Measurements from ENCODE around the gene GRIK3.

GRIK3 gene

GRCh38 chr1:36944883-36945282 is 89.4 kb downstream of the GRIK3 start:
- Mint-ChIP-seq H3K4me3 (no peak overlapping the region), H3K36me3 (ENCODE audit: low read depth) (no peaks in the 10 kb centered on the region), H3K4me1 (ENCODE audit: low read depth) (no peaks in the 10 kb centered on the region), H3K27me3 (ENCODE audit: low read depth) (no peaks in the 10 kb centered on the region), H3K9me3 (no peaks in the 10 kb centered on the region), H3K27ac (no peak overlapping the region)
- no peak for DNase-seq (ENCODE audit: low spot score)

DNA sequence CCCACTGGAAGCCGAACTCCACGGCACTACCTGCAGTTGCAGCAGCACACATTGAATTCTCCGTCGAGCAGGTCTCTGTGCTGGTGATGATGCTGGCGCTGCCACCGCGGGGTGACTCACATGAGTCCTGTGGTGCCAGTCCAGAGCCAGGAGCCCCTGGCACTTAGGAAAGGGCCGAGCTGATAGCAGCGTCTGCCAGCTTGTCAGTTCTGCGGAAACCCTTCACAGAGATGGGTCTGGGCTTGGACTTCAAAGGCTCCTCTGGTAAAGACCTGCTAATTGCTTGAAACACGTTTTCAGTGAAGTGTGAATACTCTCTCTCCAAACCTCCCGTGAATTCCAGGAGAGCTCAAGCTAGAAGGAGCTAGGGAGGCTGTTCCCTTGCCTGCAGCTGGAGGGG is 92.2 kb downstream of the GRIK3 start:
- Mint-ChIP-seq H3K4me3 (no peak overlapping the region), H3K4me1 (ENCODE audit: low read depth) (no peaks in the 10 kb centered on the region), H3K27ac (no peak overlapping the region), H3K27me3 (ENCODE audit: low read depth) (no peaks in the 10 kb centered on the region), H3K36me3 (ENCODE audit: low read depth) (no peaks in the 10 kb centered on the region), H3K9me3 (no peaks in the 10 kb centered on the region)
- DNase-seq (ENCODE audit: low spot score) = no peak

DNA sequence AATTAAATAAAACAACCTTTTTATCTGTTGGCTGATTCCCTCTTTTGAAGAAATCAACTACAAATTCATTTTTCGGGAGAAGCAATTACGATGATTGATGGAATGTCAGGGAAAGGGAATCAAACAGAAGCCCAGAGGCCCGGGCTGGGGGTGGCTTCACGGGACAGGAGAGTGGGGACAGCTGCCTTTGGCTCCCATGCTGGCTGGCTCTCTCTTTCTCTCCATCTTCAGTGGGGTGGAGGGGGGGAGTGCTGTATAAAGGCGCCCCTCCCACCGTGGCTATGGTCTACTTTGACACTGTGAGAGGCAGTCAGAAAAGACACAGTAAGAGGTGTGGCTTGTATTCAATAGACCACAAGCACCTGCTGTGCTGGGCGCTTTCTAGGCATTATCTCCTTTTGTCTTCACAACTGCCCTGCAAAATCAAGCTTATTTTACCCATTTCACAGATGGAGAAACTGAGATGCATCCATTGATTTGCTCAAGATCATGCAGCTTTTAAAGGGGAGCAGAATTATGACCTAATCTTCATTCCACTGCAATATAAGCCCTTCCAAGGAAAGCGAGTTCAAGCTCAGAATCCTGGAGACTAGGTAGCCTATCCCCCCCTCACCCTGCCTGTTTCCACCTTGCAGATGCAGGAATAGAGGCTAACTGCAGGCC is 92.9 kb downstream of the GRIK3 start:
- no peak overlapping the region for H3K4me3 Mint-ChIP-seq
- no peaks in the 10 kb centered on the region for H3K27me3 Mint-ChIP-seq (ENCODE audit: low read depth)
- H3K27ac Mint-ChIP-seq = no peak overlapping the region
- H3K4me1 Mint-ChIP-seq (ENCODE audit: low read depth) = no peaks in the 10 kb centered on the region
- no peak for DNase-seq (ENCODE audit: low spot score)
- no peaks in the 10 kb centered on the region for H3K36me3 Mint-ChIP-seq (ENCODE audit: low read depth)
- no peaks in the 10 kb centered on the region for H3K9me3 Mint-ChIP-seq

DNA sequence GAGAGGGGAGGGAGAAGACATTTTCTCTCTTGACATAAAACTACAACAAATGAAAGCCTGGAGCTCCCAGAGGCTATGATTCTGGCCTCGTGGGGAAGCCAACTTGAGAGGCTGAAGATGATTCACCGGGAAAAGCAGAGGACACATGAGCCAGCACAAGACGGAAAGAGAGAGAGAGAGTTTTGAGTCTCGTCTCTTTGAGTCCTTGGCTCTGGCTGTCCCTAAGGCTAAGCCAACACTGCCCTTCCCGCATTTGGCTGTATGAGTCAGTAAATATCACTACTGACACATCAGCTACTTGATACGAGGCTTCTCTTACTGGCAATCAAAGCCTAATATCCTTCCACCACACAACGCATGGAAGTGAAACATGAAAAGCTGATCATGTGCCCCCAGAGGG is 95.5 kb downstream of the GRIK3 start:
- Mint-ChIP-seq H3K27ac (no peak overlapping the region), H3K4me3 (no peak overlapping the region), H3K4me1 (ENCODE audit: low read depth) (no peaks in the 10 kb centered on the region), H3K27me3 (ENCODE audit: low read depth) (no peaks in the 10 kb centered on the region), H3K36me3 (ENCODE audit: low read depth) (no peaks in the 10 kb centered on the region), H3K9me3 (no peaks in the 10 kb centered on the region)
- no peak for DNase-seq (ENCODE audit: low spot score)

DNA sequence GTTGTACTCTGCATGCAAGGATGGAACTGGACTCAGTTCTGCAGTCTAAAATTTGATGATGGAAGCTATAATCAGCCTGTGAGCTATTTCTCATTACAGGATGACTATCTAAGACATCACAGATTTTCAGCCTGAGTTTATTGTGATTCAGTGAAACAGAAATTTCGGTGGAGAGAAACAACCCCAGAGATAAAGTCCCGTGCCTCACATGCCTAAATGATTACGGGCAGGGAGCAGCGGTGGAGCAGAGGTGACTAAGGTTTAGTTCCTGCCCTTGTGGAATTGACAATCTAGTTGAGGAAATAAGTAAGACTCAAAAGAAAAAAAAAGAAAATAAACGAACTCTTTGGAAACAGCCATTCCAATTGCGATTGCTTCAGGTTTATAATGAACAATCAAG is 96.9 kb downstream of the GRIK3 start:
- H3K4me3 Mint-ChIP-seq = no peak overlapping the region
- no peaks in the 10 kb centered on the region for H3K27me3 Mint-ChIP-seq (ENCODE audit: low read depth)

DNA sequence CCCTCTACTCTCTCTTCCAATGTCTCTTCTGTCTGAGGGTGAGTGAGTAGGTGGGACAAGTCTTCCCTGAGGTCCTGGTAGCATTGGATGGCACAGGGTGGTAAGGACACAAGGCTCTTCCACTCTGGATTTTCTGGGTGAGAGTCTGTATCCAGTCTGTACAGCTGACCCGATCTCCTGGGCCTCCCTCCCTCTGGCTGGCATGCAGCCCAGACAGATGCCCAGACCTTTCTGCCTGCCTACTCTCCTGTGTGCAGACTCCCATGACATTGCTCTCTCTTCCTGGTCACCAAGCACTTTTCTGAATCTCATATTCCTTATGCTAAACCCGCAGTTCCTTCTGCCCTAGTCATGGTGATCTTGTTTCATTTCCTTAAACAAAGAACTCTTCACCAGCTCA is 100.3 kb downstream of the GRIK3 start:
- DNase-seq (ENCODE audit: low spot score) = no peak
- H3K4me3 Mint-ChIP-seq = no peak overlapping the region
- H3K27me3 Mint-ChIP-seq (ENCODE audit: low read depth) = no peaks in the 10 kb centered on the region

More for the DNA sequence above, 96.9 kb downstream of the GRIK3 start:
- Mint-ChIP-seq H3K36me3 (ENCODE audit: low read depth) (no peaks in the 10 kb centered on the region), H3K9me3 (no peaks in the 10 kb centered on the region), H3K4me1 (ENCODE audit: low read depth) (no peaks in the 10 kb centered on the region), H3K27ac (no peak overlapping the region)
- no peak for DNase-seq (ENCODE audit: low spot score)

DNA sequence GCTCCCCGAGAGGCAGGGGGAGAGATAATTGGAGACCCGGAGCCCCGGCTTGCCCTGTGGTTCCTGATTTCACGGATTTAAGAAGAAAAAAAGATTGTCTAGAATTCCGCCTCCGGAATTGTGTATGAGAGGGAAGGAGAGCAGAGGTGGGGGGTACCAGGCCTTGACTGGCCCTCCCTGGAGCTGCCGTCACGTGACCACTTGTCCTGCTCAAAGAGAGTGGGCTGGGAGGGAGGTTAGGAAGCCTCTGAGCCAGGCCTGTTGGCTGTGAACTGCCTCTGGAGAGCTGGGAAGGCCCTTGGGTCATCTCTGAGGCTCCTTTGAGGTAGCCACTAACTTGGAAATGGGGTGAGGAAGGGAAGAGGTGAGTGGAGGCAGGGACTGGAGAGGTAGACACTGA is 106.5 kb downstream of the GRIK3 start:
- H3K4me1 Mint-ChIP-seq (ENCODE audit: low read depth) = no peaks in the 10 kb centered on the region
- H3K4me3 Mint-ChIP-seq = no peak overlapping the region
- no peak for DNase-seq (ENCODE audit: low spot score)
- H3K27ac Mint-ChIP-seq = no peak overlapping the region
- H3K36me3 Mint-ChIP-seq (ENCODE audit: low read depth) = no peaks in the 10 kb centered on the region
- no peaks in the 10 kb centered on the region for H3K27me3 Mint-ChIP-seq (ENCODE audit: low read depth)
- H3K9me3 Mint-ChIP-seq = no peaks in the 10 kb centered on the region

More for the DNA sequence above, 100.3 kb downstream of the GRIK3 start:
- no peaks in the 10 kb centered on the region for H3K4me1 Mint-ChIP-seq (ENCODE audit: low read depth)
- H3K9me3 Mint-ChIP-seq = no peaks in the 10 kb centered on the region
- no peak overlapping the region for H3K27ac Mint-ChIP-seq
- no peaks in the 10 kb centered on the region for H3K36me3 Mint-ChIP-seq (ENCODE audit: low read depth)

- H3K27me3 Mint-ChIP-seq (ENCODE audit: low read depth) = no peaks in the 10 kb centered on the region
- no peak for DNase-seq (ENCODE audit: low spot score)
- H3K36me3 Mint-ChIP-seq (ENCODE audit: low read depth) = no peaks in the 10 kb centered on the region
- H3K9me3 Mint-ChIP-seq = no peaks in the 10 kb centered on the region
- H3K4me3 Mint-ChIP-seq = no peak overlapping the region
- no peaks in the 10 kb centered on the region for H3K4me1 Mint-ChIP-seq (ENCODE audit: low read depth)
- H3K27ac Mint-ChIP-seq = no peak overlapping the region
Measured at GRCh38 chr1:36925251-36925650, 109.1 kb downstream of the GRIK3 start.

DNA sequence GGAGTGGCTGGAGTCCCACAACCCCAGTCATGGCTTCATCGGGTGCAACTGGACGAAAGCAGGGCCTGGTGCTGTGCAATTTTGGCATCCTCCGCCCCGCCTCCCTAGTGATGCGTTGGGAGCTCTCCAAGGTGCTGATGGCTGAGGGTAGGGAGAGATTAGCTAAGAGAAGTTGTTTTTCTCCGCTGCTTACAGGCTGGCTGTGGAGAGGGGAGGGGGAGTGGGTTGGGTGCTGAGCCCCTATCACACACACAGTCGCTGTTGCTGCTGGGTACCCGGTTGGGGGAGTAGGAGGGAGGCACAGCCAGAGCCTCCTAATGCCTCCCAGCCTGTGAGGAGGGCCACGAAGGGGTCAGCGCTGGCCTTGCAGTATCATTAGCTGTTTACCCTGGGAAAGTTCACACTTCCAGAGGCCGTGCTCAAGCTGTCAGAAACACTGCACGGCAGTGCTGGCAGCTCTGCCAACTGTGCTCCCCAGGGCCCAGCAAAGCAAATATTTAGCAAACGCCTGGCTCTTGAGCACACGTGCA is 110.0 kb downstream of the GRIK3 start:
- Mint-ChIP-seq H3K27me3 (ENCODE audit: low read depth) (no peaks in the 10 kb centered on the region), H3K9me3 (no peaks in the 10 kb centered on the region)
- DNase-seq (ENCODE audit: low spot score) = peak; percentile 23

DNA sequence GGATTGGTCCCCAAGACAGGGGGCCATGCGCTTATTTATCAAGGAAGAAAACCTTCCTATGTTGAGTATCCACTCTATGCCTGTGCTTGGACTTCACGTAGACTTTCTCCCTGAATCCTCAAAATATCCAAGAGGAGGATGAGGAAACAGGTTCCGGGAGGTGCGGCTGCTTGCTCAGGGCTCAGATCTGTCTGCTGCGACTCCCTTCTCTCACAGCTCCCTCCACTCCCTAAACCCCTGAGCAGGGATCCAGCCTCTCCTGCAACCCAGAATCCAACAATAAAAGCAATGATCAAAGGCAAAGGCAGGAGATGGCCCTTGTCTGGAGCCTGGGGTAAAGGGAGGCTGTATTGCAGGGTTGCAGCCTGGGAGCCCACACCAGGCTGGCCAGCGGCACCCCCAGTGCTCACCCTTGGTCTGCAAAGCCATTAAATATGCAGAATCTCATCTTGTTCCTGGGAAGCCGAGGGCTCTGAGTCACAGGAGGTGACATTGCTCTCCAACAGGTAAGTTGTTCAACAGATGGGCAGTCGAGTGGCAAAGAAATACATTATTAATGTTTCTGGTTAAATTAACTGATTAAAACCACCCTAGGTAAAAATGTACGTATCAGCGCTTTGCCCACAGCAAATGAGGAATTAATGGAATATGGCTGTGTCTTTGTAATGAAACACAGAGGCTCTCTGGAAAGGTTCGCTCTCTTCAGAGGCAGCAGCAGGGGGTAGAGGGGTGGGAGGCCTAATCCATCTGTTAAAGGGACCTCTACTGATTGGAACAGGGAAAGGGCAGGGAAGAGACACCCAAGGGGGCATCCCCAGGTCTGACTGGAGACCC is 111.5 kb downstream of the GRIK3 start:
- Mint-ChIP-seq H3K27ac (no peak overlapping the region), H3K4me1 (ENCODE audit: low read depth) (no peaks in the 10 kb centered on the region), H3K9me3 (no peaks in the 10 kb centered on the region), H3K36me3 (ENCODE audit: low read depth) (no peaks in the 10 kb centered on the region), H3K4me3 (no peak overlapping the region), H3K27me3 (ENCODE audit: low read depth) (no peaks in the 10 kb centered on the region)
- no peak for DNase-seq (ENCODE audit: low spot score)

More for the DNA sequence above, 110.0 kb downstream of the GRIK3 start:
- H3K27ac Mint-ChIP-seq = no peak overlapping the region
- no peaks in the 10 kb centered on the region for H3K36me3 Mint-ChIP-seq (ENCODE audit: low read depth)
- H3K4me1 Mint-ChIP-seq (ENCODE audit: low read depth) = no peaks in the 10 kb centered on the region
- no peak overlapping the region for H3K4me3 Mint-ChIP-seq

GRCh38 chr1:36922071-36922470 is 112.2 kb downstream of the GRIK3 start:
- no peak for DNase-seq (ENCODE audit: low spot score)
- Mint-ChIP-seq H3K36me3 (ENCODE audit: low read depth) (no peaks in the 10 kb centered on the region), H3K27ac (no peak overlapping the region), H3K4me1 (ENCODE audit: low read depth) (no peaks in the 10 kb centered on the region), H3K9me3 (no peaks in the 10 kb centered on the region), H3K4me3 (no peak overlapping the region), H3K27me3 (ENCODE audit: low read depth) (no peaks in the 10 kb centered on the region)

GRCh38 chr1:36920801-36921405 is 113.4 kb downstream of the GRIK3 start:
- Mint-ChIP-seq H3K4me3 (no peak overlapping the region), H3K4me1 (ENCODE audit: low read depth) (no peaks in the 10 kb centered on the region), H3K27me3 (ENCODE audit: low read depth) (no peaks in the 10 kb centered on the region), H3K27ac (no peak overlapping the region), H3K9me3 (no peaks in the 10 kb centered on the region), H3K36me3 (ENCODE audit: low read depth) (no peaks in the 10 kb centered on the region)
- DNase-seq (ENCODE audit: low spot score) = no peak

GRCh38 chr1:36920371-36920770 is 113.9 kb downstream of the GRIK3 start:
- H3K9me3 Mint-ChIP-seq = no peaks in the 10 kb centered on the region
- H3K36me3 Mint-ChIP-seq (ENCODE audit: low read depth) = no peaks in the 10 kb centered on the region
- H3K4me3 Mint-ChIP-seq = no peak overlapping the region
- no peaks in the 10 kb centered on the region for H3K4me1 Mint-ChIP-seq (ENCODE audit: low read depth)
- no peaks in the 10 kb centered on the region for H3K27me3 Mint-ChIP-seq (ENCODE audit: low read depth)
- no peak overlapping the region for H3K27ac Mint-ChIP-seq
- no peak for DNase-seq (ENCODE audit: low spot score)

GRCh38 chr1:36919491-36920145 is 114.7 kb downstream of the GRIK3 start:
- Mint-ChIP-seq H3K27me3 (ENCODE audit: low read depth) (no peaks in the 10 kb centered on the region), H3K4me1 (ENCODE audit: low read depth) (no peaks in the 10 kb centered on the region), H3K9me3 (no peaks in the 10 kb centered on the region), H3K36me3 (ENCODE audit: low read depth) (no peaks in the 10 kb centered on the region), H3K4me3 (no peak overlapping the region), H3K27ac (no peak overlapping the region)
- DNase-seq (ENCODE audit: low spot score) = no peak
